Activated CD4-positive, alpha-beta T cell treated with anti-CD3 and anti-CD28 coated beads, Interleukin-10, Interleukin-2, amounts not matched to agents 100 ng/mL and 50 ng/mL, durations not matched to agents 16 hours and 8 hours (primary cell): ENCODE data around the gene ISL1.

Experiments
- DNase-seq: peaks from one replicate; pipeline ENCODE4 v3.0.0-alpha.2; 2020

ISL1 gene

DNA sequence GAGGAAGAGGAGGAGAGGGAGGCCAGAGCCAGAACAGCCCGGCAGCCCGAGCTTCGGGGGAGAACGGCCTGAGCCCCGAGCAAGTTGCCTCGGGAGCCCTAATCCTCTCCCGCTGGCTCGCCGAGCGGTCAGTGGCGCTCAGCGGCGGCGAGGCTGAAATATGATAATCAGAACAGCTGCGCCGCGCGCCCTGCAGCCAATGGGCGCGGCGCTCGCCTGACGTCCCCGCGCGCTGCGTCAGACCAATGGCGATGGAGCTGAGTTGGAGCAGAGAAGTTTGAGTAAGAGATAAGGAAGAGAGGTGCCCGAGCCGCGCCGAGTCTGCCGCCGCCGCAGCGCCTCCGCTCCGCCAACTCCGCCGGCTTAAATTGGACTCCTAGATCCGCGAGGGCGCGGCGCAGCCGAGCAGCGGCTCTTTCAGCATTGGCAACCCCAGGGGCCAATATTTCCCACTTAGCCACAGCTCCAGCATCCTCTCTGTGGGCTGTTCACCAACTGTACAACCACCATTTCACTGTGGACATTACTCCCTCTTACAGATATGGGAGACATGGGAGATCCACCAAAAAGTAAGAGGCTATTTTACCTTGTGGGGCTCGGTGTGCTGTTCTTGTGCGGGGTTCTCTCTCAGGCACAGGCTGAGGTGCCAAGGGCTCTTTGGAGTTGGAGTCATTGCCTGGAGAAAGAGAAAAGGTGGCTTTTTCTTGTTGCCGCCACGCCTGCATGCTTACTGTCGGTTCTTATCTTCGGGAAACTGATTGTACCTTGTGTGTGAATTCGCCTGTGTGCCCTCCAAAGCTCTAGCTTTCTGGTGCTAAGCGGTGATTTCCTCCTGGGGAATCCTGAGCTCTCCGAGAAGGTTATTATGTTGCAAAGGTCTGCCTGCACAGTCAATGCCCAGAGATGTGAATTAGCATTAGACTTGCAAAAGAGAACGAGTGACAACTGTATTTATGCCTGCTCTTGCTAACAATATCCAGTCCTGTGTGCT, at the start of gene ISL1:
Gene ISL1, plus strand, starts transcription at position 318 of the 991 bp plus-strand sequence. Its CDS starts 224 bp downstream, at position 542.
- DNase-seq: peak; percentile 49

DNA sequence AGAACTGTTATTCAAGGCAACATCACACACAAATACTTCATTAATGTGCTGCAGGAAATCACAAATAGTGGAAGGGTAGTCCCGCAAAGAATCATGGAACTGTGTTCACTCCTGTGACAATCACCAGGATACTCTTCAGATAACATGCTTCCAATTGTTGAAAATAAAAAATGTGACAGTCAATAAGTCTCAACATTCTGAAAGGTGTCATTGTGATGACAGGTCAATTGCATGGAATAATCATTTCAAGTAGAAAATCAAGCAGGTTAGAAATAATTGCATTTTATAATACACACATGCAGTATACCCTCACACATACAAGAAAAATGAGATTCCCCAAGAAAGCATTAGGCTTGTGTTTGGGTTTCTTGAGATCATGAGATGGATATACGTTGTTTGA, 46.4 kb upstream of the ISL1 start:
- DNase-seq: no peak

DNA sequence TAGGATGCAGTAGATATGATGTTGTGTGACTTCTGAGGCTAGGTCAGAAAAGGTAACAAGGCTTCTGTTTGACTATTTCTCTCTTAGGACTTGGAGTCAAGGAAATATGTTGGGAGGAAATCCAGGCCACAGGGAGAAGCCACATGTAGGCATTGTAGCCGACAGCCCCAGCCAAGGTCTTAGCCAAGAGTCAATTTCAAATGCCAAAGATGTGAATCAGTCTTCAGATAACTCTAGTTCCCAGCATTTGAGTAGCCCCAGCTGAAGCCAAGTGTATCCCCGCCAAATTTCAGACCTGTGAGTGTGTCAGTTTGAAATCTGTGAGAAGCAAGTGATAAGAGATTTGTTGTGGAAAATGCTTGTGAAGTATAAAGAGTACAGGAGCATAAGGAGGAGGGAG, 38.1 kb upstream of the ISL1 start:
- no peak for DNase-seq

DNA sequence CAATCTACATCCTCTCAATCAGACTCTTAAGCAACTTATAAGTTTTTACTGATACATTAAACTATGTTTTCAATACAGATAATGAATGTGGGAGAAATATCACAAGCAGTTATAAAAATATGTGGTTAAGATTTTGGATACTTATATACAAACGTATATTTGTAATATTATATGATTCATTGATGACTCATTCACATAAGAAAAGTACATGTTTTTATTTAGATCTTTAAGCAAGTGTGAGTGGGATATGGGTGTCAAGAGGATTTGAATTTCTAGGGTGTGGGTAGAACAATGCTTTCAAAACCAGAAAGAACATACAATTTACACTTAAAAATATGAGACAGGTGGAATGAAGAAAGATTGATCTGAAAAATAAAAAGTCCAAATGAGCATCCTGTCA, 36.1 kb upstream of the ISL1 start:
- DNase-seq: no peak

DNA sequence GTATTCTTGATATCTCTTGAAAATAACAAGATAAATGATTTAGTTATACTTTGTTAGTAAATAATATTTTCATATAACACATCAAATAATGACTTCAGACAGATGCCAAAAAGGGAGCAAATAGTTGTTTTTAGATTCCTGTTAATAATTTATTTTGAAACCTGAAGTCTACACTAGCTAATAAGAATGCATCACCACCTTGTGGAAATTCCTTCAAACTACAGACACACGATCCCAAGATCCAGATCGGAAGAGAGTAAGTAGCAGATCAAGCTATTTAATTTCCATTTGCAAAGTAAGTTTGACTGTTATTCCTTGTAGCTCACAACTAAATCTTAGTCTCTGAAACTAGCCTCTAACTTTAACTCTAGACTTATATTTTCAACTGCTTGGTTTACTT, 35.5 kb upstream of the ISL1 start:
- no peak for DNase-seq

GRCh38 chr5:51371052-51371451, 12.2 kb upstream of the ISL1 start:
- no peak for DNase-seq

DNA sequence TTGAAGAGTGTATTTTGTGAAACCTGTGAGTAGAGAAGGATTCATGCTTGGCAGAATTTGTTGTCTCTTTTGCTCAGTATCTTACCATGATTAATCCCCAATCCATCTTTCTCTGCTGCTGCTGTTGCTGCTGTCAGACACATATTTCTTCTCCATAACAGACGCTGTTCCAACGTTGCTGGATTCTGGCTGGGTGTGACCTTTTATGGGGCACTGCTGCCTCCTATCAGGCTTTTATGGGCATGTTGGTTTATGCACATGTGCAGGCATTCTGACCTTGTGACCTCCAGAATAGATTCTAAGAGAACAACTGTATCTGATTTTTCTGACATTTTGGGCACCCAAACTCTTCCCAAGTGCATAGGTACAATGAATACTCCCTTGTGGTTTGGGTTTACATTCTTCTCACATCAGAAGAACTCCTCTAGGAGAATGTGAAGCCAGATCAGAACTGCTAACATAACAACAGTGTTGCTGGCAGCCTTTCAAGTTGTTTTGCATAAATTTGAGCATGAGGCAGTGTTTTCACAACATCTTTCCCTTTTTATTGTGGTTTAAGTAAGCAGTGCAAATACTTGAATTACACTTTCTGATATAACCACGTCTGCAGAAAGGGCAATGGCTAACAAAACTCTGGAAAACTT, 9.2 kb upstream of the ISL1 start:
- no peak for DNase-seq

DNA sequence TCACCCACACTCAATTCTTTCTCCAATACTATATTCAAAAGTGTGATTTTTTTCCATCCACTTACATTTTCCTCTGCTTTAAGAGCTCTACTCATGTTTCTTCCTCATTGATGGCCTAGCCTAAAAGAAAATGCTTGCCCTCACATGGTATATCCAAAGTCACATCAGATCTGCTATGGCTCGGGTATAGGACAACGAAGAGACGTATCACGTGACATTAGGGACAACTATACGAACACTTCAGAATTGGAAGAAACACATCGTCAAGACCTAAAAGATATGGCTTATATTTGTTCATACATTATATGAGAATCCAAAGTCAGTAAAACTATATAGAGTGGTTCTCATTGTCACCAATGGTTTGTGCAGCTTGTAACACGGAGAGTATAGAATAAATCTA, 8.2 kb upstream of the ISL1 start:
- no peak for DNase-seq

- no peak for DNase-seq
These were observed 6.7 kb upstream of the ISL1 start for GRCh38 chr5:51376509-51376908.

DNA sequence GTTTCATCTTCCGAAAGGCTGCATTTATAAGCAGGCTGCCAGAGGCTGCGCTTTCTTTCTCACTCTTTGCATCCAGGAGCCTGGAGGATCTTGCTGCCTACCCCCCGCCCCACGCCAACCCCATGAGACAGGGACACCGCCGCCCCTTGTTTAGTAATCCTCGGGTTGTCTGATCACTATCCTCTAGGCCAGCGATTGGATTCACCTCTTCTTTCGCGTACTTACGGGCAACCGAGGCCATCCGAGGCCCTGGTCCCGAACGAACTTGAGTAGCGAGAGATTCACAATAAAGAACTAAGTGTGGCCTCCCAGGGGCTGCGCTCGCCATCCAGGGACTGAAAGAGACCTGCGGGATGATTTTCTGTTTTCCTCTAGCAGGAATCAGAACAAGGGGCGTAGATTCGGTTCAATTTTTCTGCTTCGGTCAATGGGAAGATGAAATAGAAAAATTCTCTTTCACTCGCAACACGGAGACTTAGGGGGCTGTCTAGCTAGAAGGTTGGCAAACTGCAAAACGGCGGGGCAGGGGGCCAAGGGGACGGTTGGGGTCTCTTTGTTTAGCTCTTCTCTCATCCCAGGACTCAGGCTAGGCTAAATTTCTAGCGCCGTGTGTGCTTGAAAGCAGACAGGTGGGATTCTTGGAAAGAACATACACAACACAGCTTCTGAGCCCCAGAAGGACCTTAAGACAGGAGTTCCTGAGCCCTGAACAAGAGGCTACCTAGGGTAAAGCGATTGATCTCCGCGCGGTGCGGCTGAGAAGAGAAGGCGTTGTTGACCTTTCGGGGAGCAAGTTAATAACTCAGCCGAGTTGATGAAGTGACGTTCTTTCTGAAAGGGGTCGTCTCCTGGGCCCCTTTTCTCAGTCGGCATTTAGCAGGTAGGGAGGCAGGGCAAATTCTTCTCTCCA, 5.8 kb upstream of the ISL1 start:
- no peak for DNase-seq

DNA sequence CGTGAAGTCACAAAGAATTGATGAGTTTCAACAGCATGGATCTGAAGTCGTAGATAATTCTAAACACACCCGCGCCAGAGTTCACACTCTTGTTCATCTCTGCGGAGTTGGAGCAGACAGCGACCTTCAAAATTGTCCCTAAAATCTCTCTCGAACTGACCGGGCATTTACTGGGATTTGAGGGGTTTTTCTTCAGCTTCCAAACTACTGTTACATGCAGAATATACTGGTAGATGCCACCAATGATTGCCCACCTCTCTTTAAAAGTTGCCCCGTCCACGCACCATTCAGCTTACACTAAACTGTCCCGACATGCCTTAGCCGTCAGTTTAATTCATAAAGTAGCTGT, 5.2 kb upstream of the ISL1 start:
- DNase-seq: no peak

GRCh38 chr5:51378448-51379330, 4.6 kb upstream of the ISL1 start:
- DNase-seq: no peak

DNA sequence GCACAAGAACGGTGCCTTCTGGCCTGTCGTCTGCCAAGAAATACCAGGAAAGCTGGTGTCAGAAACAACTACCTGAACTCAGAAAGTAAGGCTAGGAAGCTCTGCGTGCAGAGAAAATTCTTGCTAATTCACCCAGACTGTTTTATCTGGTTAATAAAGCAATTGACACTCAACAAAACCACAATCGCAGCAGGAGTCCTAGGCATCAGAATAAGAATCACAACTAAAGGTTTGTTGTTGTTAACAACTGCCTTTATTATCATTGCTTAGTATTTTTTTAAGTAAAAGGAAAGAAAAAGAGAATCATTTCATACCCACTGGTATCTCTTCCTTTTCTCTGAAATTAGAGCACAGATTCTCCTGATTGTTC, 3.9 kb upstream of the ISL1 start:
- no peak for DNase-seq

DNA sequence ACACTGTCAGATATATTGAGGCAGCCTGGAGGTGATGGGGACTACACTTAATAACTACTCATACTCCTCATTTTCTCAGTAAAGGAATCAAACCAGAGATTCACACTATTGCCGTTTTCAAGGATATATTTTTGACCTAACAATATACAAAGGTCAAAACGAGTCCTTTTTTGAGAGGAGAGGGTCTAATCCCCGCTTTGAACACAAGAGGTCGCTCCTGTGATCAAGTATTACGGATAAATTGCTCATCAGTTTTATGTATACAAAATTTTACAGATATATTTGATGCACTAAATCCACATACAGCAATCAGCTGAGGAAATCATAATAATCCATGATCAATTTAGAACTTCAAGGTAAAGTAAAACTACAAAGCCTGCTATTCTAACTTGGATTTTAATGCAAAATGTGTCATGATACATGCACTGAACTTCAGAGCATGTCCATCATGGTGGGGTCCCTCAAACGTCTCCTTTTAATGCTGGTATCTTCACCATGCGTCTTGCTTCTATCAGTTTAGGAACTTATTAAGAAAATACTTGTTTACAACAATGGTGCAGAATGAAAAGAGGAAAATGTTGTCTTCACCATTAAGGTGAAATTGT, 2.5 kb upstream of the ISL1 start:
- peak; percentile 20 for DNase-seq

GRCh38 chr5:51381761-51382474, 1.3 kb upstream of the ISL1 start:
- no peak for DNase-seq

GRCh38 chr5:51382521-51383130, 622 bp upstream of the ISL1 start:
- no peak for DNase-seq

DNA sequence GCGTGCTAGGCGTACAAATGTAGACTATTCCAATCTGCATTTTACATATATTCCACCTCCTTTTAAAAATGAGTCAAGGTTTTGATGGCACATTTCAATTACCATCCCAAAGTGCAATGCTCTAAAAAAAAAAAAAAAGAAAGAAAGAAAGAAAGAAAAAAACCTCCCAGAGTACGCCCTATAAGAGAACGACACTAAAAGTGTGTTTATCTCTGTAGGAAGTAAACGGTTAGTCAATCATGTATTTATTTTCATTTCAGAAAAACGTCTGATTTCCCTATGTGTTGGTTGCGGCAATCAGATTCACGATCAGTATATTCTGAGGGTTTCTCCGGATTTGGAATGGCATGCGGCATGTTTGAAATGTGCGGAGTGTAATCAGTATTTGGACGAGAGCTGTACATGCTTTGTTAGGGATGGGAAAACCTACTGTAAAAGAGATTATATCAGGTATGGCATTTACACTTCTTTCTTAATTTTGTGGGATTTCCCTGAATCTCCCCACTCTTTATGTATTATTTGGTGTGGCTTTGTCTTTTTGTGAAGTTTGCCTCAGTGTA, 1.1 kb downstream of the ISL1 start:
- no peak for DNase-seq

- DNase-seq: no peak
These were observed 2.0 kb downstream of the ISL1 start for GRCh38 chr5:51385216-51385615.

DNA sequence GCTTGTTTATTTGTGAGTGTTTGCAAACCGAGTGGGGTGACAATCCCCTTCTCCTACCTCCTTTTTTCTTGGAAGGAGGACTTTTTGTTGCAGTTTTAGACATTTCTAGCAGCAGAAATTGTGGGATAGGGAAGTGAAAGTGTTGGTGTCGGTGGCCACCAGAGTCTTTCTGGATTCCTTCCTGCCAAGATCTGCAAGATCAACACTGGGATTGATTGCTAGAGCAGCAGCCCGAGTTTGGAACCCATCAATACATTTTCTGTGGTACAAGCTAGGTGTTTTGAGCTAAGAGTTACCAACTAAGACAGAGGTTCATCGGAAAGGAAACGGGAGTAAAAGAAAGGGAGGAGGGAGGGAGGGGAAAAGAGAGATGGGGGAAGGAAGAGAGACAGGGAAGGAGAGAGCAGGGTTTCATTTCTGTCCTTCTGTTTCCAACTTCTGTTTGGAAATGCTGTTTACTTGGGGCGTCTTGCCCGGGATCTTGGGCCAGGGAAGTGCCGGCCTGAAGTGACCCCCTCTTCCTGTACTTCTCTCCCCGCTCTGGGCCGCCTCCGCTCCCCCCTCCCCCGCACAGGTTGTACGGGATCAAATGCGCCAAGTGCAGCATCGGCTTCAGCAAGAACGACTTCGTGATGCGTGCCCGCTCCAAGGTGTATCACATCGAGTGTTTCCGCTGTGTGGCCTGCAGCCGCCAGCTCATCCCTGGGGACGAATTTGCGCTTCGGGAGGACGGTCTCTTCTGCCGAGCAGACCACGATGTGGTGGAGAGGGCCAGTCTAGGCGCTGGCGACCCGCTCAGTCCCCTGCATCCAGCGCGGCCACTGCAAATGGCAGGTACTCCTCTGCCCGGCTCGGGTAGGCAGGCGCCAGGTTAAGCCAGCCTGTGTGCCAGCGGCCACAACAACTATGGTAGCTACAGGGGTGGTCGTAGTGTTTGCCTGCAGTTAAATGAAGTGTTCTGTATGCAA, 4.0 kb downstream of the ISL1 start:
- no peak for DNase-seq
